PFSK-1 (cell line): ENCODE data around the gene RPS28.

ENCODE experiments used
- FOXP2 ChIP-seq: optimal IDR thresholded peaks from 2 replicates; pipeline ENCODE3; 2011; ENCODE audit warnings: borderline replicate concordance, control low read depth, inconsistent platforms; ENCODE audit not compliant: insufficient read depth; ENCODE audit errors: extremely low read length, extremely low read depth
- POLR2AphosphoS5 ChIP-seq: IDR thresholded peaks from 2 replicates; pipeline ENCODE4 v1.6.1; 2012; ENCODE audit warnings: low read depth, mild to moderate bottlenecking, control low read depth, low read length, moderate library complexity
- SIN3A ChIP-seq: IDR thresholded peaks from 2 replicates; pipeline ENCODE4 v1.6.1; 2012; ENCODE audit warnings: mild to moderate bottlenecking, low read length, moderate library complexity, borderline replicate concordance; ENCODE audit not compliant: insufficient read depth
- TAF1 ChIP-seq: IDR thresholded peaks from 2 replicates; pipeline ENCODE4 v1.6.1; 2012; ENCODE audit warnings: low read length, control low read depth, borderline replicate concordance; ENCODE audit not compliant: insufficient read depth
- TF ChIP-seq, protein P1 (sequence below), 2 experiments: IDR thresholded peaks; 2 replicates each; pipeline versions ENCODE4 v1.6.1 to v1.8.0; 2011 to 2012; ENCODE audit warnings: low read depth in 2 of 2, low read length in 2 of 2, control low read depth in 1 of 2, inconsistent platforms in 1 of 2, mild to moderate bottlenecking in 1 of 2, moderate library complexity in 1 of 2; ENCODE audit not compliant: insufficient read depth in 1 of 2

Gene RPS28

DNA sequence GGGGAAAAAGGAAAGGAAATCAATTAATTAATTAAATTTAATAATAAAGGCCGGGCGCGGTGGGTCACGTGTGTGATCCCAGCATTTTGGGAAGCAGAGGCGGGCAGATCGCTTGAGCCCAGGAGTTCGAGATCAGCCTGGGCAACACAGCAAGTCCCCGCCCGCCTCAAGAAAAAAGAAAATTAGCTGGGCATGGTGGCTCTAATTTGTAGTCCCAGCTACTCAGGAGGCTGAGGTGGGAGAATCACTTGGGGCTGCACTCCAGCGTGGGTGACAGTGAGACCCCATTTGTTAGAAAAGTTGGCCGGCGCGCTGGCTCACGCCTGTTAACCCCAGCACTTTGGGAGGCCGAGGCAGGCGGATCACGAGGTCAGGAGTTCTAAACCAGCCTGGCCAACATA, 12.4 kb upstream of the RPS28 start:
- TF ChIP-seq FOXP2 (no peak), SIN3A (no peak), TAF1 (no peak), POLR2AphosphoS5 (no peak)
- TF ChIP-seq, protein P1, sequence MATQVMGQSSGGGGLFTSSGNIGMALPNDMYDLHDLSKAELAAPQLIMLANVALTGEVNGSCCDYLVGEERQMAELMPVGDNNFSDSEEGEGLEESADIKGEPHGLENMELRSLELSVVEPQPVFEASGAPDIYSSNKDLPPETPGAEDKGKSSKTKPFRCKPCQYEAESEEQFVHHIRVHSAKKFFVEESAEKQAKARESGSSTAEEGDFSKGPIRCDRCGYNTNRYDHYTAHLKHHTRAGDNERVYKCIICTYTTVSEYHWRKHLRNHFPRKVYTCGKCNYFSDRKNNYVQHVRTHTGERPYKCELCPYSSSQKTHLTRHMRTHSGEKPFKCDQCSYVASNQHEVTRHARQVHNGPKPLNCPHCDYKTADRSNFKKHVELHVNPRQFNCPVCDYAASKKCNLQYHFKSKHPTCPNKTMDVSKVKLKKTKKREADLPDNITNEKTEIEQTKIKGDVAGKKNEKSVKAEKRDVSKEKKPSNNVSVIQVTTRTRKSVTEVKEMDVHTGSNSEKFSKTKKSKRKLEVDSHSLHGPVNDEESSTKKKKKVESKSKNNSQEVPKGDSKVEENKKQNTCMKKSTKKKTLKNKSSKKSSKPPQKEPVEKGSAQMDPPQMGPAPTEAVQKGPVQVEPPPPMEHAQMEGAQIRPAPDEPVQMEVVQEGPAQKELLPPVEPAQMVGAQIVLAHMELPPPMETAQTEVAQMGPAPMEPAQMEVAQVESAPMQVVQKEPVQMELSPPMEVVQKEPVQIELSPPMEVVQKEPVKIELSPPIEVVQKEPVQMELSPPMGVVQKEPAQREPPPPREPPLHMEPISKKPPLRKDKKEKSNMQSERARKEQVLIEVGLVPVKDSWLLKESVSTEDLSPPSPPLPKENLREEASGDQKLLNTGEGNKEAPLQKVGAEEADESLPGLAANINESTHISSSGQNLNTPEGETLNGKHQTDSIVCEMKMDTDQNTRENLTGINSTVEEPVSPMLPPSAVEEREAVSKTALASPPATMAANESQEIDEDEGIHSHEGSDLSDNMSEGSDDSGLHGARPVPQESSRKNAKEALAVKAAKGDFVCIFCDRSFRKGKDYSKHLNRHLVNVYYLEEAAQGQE (IDR thresholded peaks at IDR 0.05; ENCODE audit: insufficient read depth in 1 of 2, low read depth in 2 of 2, low read length in 2 of 2): no peak

DNA sequence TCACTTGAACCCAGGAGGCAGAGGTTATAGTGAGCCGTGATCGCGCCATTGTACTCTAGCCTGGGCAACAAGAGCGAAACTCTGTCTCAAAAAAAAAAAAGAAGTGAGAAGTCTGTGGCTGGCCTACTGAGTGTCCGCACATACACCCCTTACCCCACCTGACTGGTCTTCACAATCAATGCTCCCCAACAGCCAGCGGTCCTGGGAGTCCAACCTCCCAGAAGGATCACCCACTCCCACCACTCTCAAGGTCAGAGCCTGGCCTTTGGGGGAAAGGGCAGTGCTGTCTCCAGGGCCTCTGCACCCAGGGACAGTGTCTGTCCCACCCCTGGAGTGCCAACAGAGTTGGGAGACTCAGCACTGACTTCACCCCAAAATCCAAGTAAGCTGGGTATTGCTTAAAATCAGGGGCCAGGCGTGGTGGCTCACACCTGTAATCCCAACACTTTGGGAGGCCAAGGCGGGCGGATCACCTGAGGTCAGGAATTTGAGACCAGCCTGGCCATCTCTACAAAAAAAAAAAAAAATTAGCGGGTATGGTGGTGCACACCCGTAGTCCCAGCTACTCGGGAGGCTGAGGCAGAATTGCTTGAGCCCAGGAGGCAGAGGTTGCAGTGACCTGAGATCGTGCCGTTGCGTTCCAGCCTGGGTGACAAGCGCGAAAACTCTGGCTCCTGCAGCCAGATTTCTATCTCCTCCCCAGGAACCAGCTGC, 10.8 kb upstream of the RPS28 start:
- TF ChIP-seq, protein P1 (IDR thresholded peaks at IDR 0.05; ENCODE audit: insufficient read depth in 1 of 2, low read depth in 2 of 2, low read length in 2 of 2): no peak
- TF ChIP-seq POLR2AphosphoS5 (no peak), SIN3A (no peak), FOXP2 (no peak), TAF1 (no peak)

DNA sequence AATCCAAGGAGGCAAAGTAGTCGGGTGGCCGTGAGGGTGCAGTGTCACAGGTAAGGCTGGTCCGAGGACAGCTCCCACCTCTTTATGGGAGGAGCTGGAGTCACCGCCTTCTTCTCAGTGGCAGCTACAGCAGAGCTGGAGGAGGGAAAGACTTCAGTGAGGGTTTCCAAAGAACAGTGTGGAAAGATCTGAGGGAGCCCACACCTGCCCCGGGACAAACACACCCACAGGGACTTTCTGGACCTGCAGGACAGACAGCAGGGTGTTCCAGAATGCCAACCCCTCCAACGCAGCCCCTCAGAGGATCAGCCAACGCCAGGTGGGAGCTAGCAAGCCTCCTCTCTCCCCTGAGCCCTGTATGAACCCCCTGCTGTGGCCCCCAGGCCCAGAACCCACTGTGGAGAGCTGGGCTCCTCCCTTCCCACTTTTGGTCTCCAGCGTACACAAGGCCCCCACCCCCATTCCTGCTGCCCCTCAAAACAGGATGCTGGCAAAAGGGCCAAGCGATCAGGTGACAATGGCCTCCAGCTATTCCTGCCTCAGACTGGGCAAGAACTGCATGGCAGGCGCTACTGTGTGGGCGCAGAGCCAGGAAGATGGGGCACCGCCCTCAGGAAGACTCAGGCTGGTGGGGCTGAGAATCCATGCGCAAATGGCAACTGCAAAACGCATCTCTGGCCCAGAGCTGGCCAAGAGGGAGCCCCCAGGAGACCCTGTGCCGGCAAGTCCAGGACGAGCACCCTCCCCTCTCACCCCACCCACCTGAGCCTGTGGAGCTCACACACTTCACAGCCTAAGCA, 9.6 kb upstream of the RPS28 start:
- no peak for TF ChIP-seq TAF1
- TF ChIP-seq SIN3A: no peak
- TF ChIP-seq, protein P1 (IDR thresholded peaks at IDR 0.05; ENCODE audit: insufficient read depth in 1 of 2, low read depth in 2 of 2, low read length in 2 of 2): no peak
- no peak for TF ChIP-seq FOXP2
- TF ChIP-seq POLR2AphosphoS5: no peak

DNA sequence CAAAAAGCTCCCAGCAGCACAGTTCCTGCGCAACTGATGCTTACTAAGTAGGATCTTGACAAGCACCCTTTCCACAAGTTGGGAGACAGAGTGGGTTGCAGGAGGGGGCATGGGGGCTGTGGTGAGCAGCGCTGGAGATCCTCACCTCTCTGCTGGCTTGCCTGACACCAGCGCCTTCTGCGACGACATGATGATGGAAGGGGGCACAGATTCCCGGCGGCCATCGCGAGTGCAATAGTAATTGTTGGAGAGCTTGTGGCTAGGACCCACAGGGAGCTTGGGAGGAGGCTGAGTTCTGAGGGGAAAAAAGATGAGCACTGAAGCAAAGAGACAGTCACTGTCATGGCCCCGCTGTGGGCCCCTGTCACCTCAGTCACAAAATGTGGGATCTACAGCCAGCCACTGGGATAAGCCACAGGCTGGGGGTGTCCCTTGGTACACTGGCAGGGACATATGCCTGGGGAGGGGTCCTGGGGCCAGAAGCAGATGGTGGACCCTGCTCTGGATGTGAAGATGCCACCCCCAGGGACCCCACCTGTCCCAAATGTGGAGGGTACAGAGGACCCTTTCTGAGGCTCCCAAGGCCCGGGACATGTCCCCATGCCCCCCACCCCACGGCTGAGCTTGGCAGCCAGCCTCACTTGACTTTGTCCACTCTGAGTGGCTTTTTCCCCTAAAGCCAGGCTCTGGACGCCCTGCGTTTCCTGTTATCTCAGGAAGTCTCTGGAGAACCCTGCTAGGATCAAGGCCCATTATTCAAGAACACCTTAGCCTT, 4.8 kb upstream of the RPS28 start:
- TF ChIP-seq SIN3A (no peak), FOXP2 (no peak), POLR2AphosphoS5 (no peak), TAF1 (no peak)
- TF ChIP-seq, protein P1 (IDR thresholded peaks at IDR 0.05; ENCODE audit: insufficient read depth in 1 of 2, low read depth in 2 of 2, low read length in 2 of 2): no peak
